H1 (cell line): Measurements from ENCODE around the gene DIABLO. TPM values are rescaled to one million over a fixed set of nuclear protein-coding genes. Genes with fewer than 3 reads are reported as not detected.

ENCODE experiments used
- CTCF ChIA-PET: fragments of 300-600 bp; sonication (Branson Sonifier 250); formaldehyde crosslinking; loops from one replicate; lab custom pipeline; 2021; ENCODE audit not compliant: partially characterized antibody; lab: Charles Lee
- POLR2A ChIA-PET: fragments of 300-600 bp; sonication (Branson Sonifier 250); formaldehyde crosslinking; loops from one replicate; lab custom pipeline; 2021; ENCODE audit warnings: inconsistent platforms; ENCODE audit not compliant: partially characterized antibody; lab: Charles Lee
- DNase-seq, 2 experiments: peaks; one replicate each; pipeline versions ENCODE4 v3.0.0 to v3.0.0-alpha.2; 2010 to 2022; ENCODE audit warnings: low spot score in 2 of 2, low read depth in 1 of 2, mixed read lengths in 1 of 2
- FAIRE-seq: peaks from 2 replicates; lab custom pipeline; 2011; peaks lifted over from hg19 to GRCh38; lab: Jason Lieb, UNC
- H2AFZ ChIP-seq: 2 replicates; pipeline ENCODE4 v1.8.1; 2012; ENCODE audit warnings: low read length, inconsistent platforms
- H2AK5ac ChIP-seq: 2 replicates; pipeline ENCODE4 v1.6.1; 2013; ENCODE audit warnings: low read depth, low read length
- H2BK120ac ChIP-seq: replicated peaks from 2 replicates; pipeline ENCODE3; 2013; ENCODE audit warnings: low read depth, low read length, inconsistent platforms
- H2BK12ac ChIP-seq: 2 replicates; pipeline ENCODE4 v1.6.1; 2013; ENCODE audit warnings: low read depth, low read length
- H2BK15ac ChIP-seq: 2 replicates; pipeline ENCODE4 v1.6.1; 2013; ENCODE audit warnings: low read length
- H2BK20ac ChIP-seq: 2 replicates; pipeline ENCODE4 v1.6.1; 2013; ENCODE audit warnings: low read length
- H2BK5ac ChIP-seq: 2 replicates; pipeline ENCODE4 v1.6.1; 2013; ENCODE audit warnings: low read depth, low read length
- H3K14ac ChIP-seq: 2 replicates; pipeline ENCODE4 v1.6.1; 2013; ENCODE audit warnings: inconsistent platforms; ENCODE audit not compliant: insufficient read length
- H3K18ac ChIP-seq: 2 replicates; pipeline ENCODE4 v1.6.1; 2013; ENCODE audit warnings: low read length; ENCODE audit errors: extremely low read depth
- H3K23ac ChIP-seq: 2 replicates; pipeline ENCODE4 v1.6.1; 2013; ENCODE audit warnings: inconsistent platforms; ENCODE audit not compliant: insufficient read length
- H3K23me2 ChIP-seq: 2 replicates; pipeline ENCODE4 v1.6.1; 2013; ENCODE audit warnings: low read depth, low read length
- H3K27ac ChIP-seq: 2 replicates; pipeline ENCODE4 v1.6.1; 2011; ENCODE audit warnings: low read depth, low read length, inconsistent platforms
- H3K27me3 ChIP-seq, 4 experiments: replicated peaks in 1 of 4; 1 replicate in 1 of 4; 2 replicates in 3 of 4; pipeline versions ENCODE4 v1.6.1 to v1.8.1; 2011 to 2013; ENCODE audit warnings: low read length in 3 of 4, mild to moderate bottlenecking in 3 of 4, inconsistent platforms in 2 of 4, mixed read lengths in 2 of 4, moderate library complexity in 1 of 4; ENCODE audit not compliant: control insufficient read depth in 3 of 4, insufficient read depth in 3 of 4; ENCODE audit errors: extremely low read depth in 1 of 4
- H3K36me3 ChIP-seq, 4 experiments: 2 replicates each; pipeline versions ENCODE4 v1.6.1 to v1.8.1; 2011 to 2013; ENCODE audit warnings: mild to moderate bottlenecking in 4 of 4, low read length in 3 of 4, moderate library complexity in 2 of 4, control low read depth in 1 of 4, inconsistent platforms in 1 of 4; ENCODE audit not compliant: insufficient read depth in 4 of 4, control insufficient read depth in 2 of 4
- H3K4ac ChIP-seq: replicated peaks from 2 replicates; pipeline ENCODE3; 2013; ENCODE audit warnings: low read length, low read depth, mixed read lengths, inconsistent platforms; ENCODE audit not compliant: insufficient read length
- H3K4me1 ChIP-seq, 4 experiments: replicated peaks in 1 of 4; 1 replicate in 1 of 4; 2 replicates in 3 of 4; pipeline versions ENCODE4 v1.6.1 to v1.8.1; 2011 to 2013; ENCODE audit warnings: low read length in 3 of 4, inconsistent platforms in 2 of 4, mixed read lengths in 1 of 4; ENCODE audit not compliant: insufficient read depth in 4 of 4, control insufficient read depth in 3 of 4
- H3K4me2 ChIP-seq, 2 experiments: 2 replicates each; pipeline versions ENCODE4 v1.6.1 to v1.8.1; 2011 to 2013; ENCODE audit warnings: low read depth in 2 of 2, low read length in 2 of 2, control low read depth in 1 of 2, inconsistent platforms in 1 of 2, mild to moderate bottlenecking in 1 of 2; ENCODE audit not compliant: insufficient read depth in 1 of 2
- H3K4me3 ChIP-seq, 4 experiments: fragments of 200-600, 300-600 bp in 1 of 4; sonication (generic), shearing (Covaris generic), sonication (Bioruptor Twin) in 1 of 4; 2 replicates each; pipeline versions ENCODE4 v1.5.1 to v1.8.1; 2011 to 2016; ENCODE audit warnings: low read length in 4 of 4, low read depth in 3 of 4, control low read depth in 2 of 4, inconsistent platforms in 2 of 4, mild to moderate bottlenecking in 2 of 4, mixed read lengths in 1 of 4, moderate library complexity in 1 of 4; ENCODE audit not compliant: insufficient read depth in 2 of 4; ENCODE audit errors: extremely low read depth in 1 of 4
- H3K56ac ChIP-seq: replicated peaks from 2 replicates; pipeline ENCODE3; 2013; ENCODE audit warnings: low read depth, mild to moderate bottlenecking, mixed read lengths, low read length, inconsistent platforms; ENCODE audit not compliant: insufficient read length
- H3K79me1 ChIP-seq: 2 replicates; pipeline ENCODE4 v1.6.1; 2013; ENCODE audit warnings: low read depth, low read length, control low read depth
- H3K79me2 ChIP-seq, 2 experiments: 2 replicates each; pipeline versions ENCODE4 v1.6.1 to v1.8.1; 2012 to 2013; ENCODE audit warnings: low read length in 2 of 2, mild to moderate bottlenecking in 2 of 2, inconsistent platforms in 1 of 2; ENCODE audit not compliant: insufficient read depth in 2 of 2, control insufficient read depth in 1 of 2
- H3K9ac ChIP-seq, 4 experiments: replicated peaks in 1 of 4; 1 replicate in 1 of 4; 2 replicates in 3 of 4; pipeline versions ENCODE4 v1.6.1 to v1.8.1; 2011 to 2013; ENCODE audit warnings: low read depth in 3 of 4, low read length in 3 of 4, control low read depth in 2 of 4, mild to moderate bottlenecking in 2 of 4, moderate library complexity in 2 of 4, inconsistent platforms in 1 of 4; ENCODE audit errors: extremely low read depth in 1 of 4
- H3K9me3 ChIP-seq, 2 experiments: 2 replicates each; pipeline versions ENCODE4 v1.6.1 to v1.8.1; 2012 to 2013; ENCODE audit warnings: mild to moderate bottlenecking in 2 of 2, moderate library complexity in 2 of 2, control low read depth in 1 of 2, inconsistent platforms in 1 of 2, low read depth in 1 of 2, low read length in 1 of 2, mixed read lengths in 1 of 2; ENCODE audit not compliant: insufficient read depth in 2 of 2
- H4K20me1 ChIP-seq, 2 experiments: replicated peaks in 1 of 2; 2 replicates each; pipeline versions ENCODE3 to v1.8.1; 2011 to 2013; ENCODE audit warnings: inconsistent platforms in 2 of 2, low read length in 2 of 2, mild to moderate bottlenecking in 1 of 2; ENCODE audit not compliant: insufficient read depth in 2 of 2, control insufficient read depth in 1 of 2
- H4K5ac ChIP-seq: 2 replicates; pipeline ENCODE4 v1.6.1; 2013; ENCODE audit warnings: low read length, low read depth, mixed read lengths, inconsistent platforms; ENCODE audit not compliant: insufficient read length
- H4K8ac ChIP-seq: 2 replicates; pipeline ENCODE4 v1.8.0; 2013; ENCODE audit warnings: mild to moderate bottlenecking, moderate library complexity, low read length, inconsistent platforms; ENCODE audit not compliant: insufficient read depth; ENCODE audit errors: extremely low read depth
- H4K91ac ChIP-seq: replicated peaks from 2 replicates; pipeline ENCODE3; 2013; ENCODE audit warnings: low read length, mixed read lengths, inconsistent platforms; ENCODE audit not compliant: insufficient read length
- FOSL1 ChIP-seq: IDR thresholded peaks from 2 replicates; pipeline ENCODE4 v1.6.1; 2011; ENCODE audit warnings: mild to moderate bottlenecking, low read depth, low read length, moderate library complexity; ENCODE audit not compliant: insufficient read depth
- GTF2F1 ChIP-seq: IDR thresholded peaks from 2 replicates; pipeline ENCODE4 v1.6.1; 2012; ENCODE audit warnings: low read depth, low read length, improper control_type of control experiment, borderline replicate concordance
- SAP30 ChIP-seq: fragments of 300-600 bp; sonication (generic); IDR thresholded peaks from 2 replicates; pipeline ENCODE4 v1.7.1; 2012; ENCODE audit warnings: low read length, moderate library complexity, mild to moderate bottlenecking, inconsistent platforms; ENCODE audit not compliant: insufficient read depth, insufficient replicate concordance
- SP2 ChIP-seq: IDR thresholded peaks from 2 replicates; pipeline ENCODE4 v1.6.1; 2012; ENCODE audit warnings: mild to moderate bottlenecking, low read length, inconsistent platforms
- SUZ12 ChIP-seq: fragments of 200-600 bp; sonication (generic); IDR thresholded peaks from 2 replicates; pipeline ENCODE4 v1.6.1; 2012; ENCODE audit warnings: mild to moderate bottlenecking, inconsistent platforms, low read length, moderate library complexity, mixed read lengths
- TBP ChIP-seq: IDR thresholded peaks from 2 replicates; pipeline ENCODE4 v1.6.1; 2011; ENCODE audit warnings: low read depth, low read length, improper control_type of control experiment
- WGBS, 2 experiments: shearing (Covaris generic) in 1 of 2; methylation state at CpG; one replicate each; pipeline versions ENCODE4 v1.1.6 to v1.1.7; 2013 to 2015; ENCODE audit warnings: low lambda C conversion rate in 2 of 2, mixed read lengths in 2 of 2, inconsistent platforms in 1 of 2, low coverage in 1 of 2, missing lambda C conversion rate in 1 of 2; ENCODE audit not compliant: insufficient replicate concordance in 2 of 2, insufficient coverage in 1 of 2, insufficient read length in 1 of 2; ENCODE audit errors: extremely low coverage in 1 of 2, missing lambda C conversion rate in 1 of 2; 5-methylcytosine and 5-hydroxymethylcytosine counted together
- polyA plus RNA-seq, 7 experiments: library from polyadenylated mRNA; depleted of rRNA in 3 of 7; stranded (reverse) in 5 of 7; unstranded in 2 of 7; fragments of >200 nt in 5 of 7; fragments of 200-250 nt in 2 of 7; gene quantifications; 1 replicate in 5 of 7; 2 replicates in 1 of 7; 4 replicates in 1 of 7; pipeline versions ENCODE4 v1.2.1 to v1.2.3, GENCODE V29; 2011 to 2013; ENCODE audit warnings: missing spikeins in 2 of 7, mixed read lengths in 2 of 7
- total RNA-seq: library from RNA; stranded (reverse); fragmentation: NEBNext Ultra II Directional; extraction: Animal tissue kit (Norgen Biotek cat#: 25700); gene quantifications from 2 replicates; pipeline ENCODE4 v1.2.1, GENCODE V29; 2021

DIABLO gene
- total and polyA plus RNA-seq, 2 of the 8 experiments (the other 6 are each of a cell fraction or from before 2014, with no cell fraction given): 65.2 to 68.3 TPM

GRCh38 chr12:122202017-122202416 lies 23.8 kb downstream of the DIABLO start:
- H4K20me1 ChIP-seq: peaks cover 8 to 9% of the 10 kb centered on the region in 2 experiments
- H2AFZ ChIP-seq: no peak overlapping the region
- H3K79me1 ChIP-seq: no peaks in the 10 kb centered on the region
- no peaks in the 10 kb centered on the region for H3K9me3 ChIP-seq
- no peak overlapping the region for H2BK5ac ChIP-seq
- no peak overlapping the region for H3K9ac ChIP-seq
- no peaks in the 10 kb centered on the region for H3K79me2 ChIP-seq
- no peak overlapping the region for H3K14ac ChIP-seq
- H3K27me3 ChIP-seq: peaks cover 9 to 44% (median 27%) of the 10 kb centered on the region in 4 experiments; a peak in 6 of 7 replicates
- no peak overlapping the region for H3K56ac ChIP-seq
- TF ChIP-seq SAP30 (no peak), SUZ12 (no peak), FOSL1 (no peak), GTF2F1 (no peak), SP2 (no peak), TBP (no peak)
- TF ChIP-seq, all 59 proteins: peak for 0
- ChIA-PET POLR2A (interaction anchor here (0.8 to 17.6 kb wide), 2 partner anchors 18 to 362 kb away, joined by 3 to 230 read pairs; partner anchors contain the start of gene DIABLO), CTCF (interaction anchor here (0.6 to 4.0 kb wide), 6 partner anchors 11 to 71 kb away, joined by 3 to 18 read pairs (median 3); partner anchors contain the start of gene DIABLO)
- Histone ChIP-seq H2BK20ac (no peak overlapping the region), H3K4me3 (no peak overlapping the region), H4K5ac (no peak overlapping the region), H3K23me2 (peaks cover 9% of the 10 kb centered on the region; the same call in 1 of the 2 replicates), H3K4me2 (no peak overlapping the region; a peak in 1 of 4 replicates), H3K36me3 (peaks cover 0 to 6% (median under 1%) of the 10 kb centered on the region in 4 experiments; a peak in 3 of 8 replicates), H3K18ac (no peak overlapping the region), H4K8ac (no peak overlapping the region), H2BK120ac (no peak overlapping the region), H3K4me1 (peaks cover 0 to 10% (median 3%) of the 10 kb centered on the region in 4 experiments; a peak in 5 of 7 replicates), H3K23ac (no peak overlapping the region), H4K91ac (no peak overlapping the region), H2AK5ac (no peak overlapping the region), H3K4ac (no peak overlapping the region), H2BK15ac (no peak overlapping the region), H3K27ac (no peak overlapping the region), H2BK12ac (no peak overlapping the region)
- WGBS, 2 experiments: 96% methylated on average over 3 of the region's 6 CpGs; no CpG with 5 or more reads in 1 of the 2 experiments
- no peak for FAIRE-seq
- no peak for DNase-seq
